IMR-90 (cell line): Measurements from ENCODE around the gene PRRT2. TPM values are rescaled to one million over a fixed set of nuclear protein-coding genes. Genes with fewer than 3 reads are reported as not detected.
"Not testable (repeated sequence)": the region's sequence is repeated elsewhere in the genome, so short reads cannot be mapped to it uniquely, and the experiment has no call there.

Experiments used
- ATAC-seq: fragments of 200-7000 bp; cut with Tn5 transposase; 2 replicates; pipeline ENCODE4 v1.9.1; 2020; ENCODE audit warnings: low read depth, mild to moderate bottlenecking, moderate library complexity
- BruUV-seq: library from RNA; stranded (reverse); fragments of 400-500 nt; replicated peaks from 2 replicates; lab custom pipeline; 2021; lab: Mats Ljungman, UMichigan
- CTCF ChIA-PET: fragments of 300-600 bp; formaldehyde crosslinking; extraction: SDS; loops from one replicate; lab custom pipeline; 2021; ENCODE audit warnings: antibody characterized with exemption; lab: Yijun Ruan, JAX
- POLR2A ChIA-PET: fragments of 300-600 bp; sonication (Branson Sonifier 250); formaldehyde crosslinking; loops from one replicate; lab custom pipeline; 2022; ENCODE audit warnings: antibody characterized with exemption; ENCODE audit not compliant: unreplicated experiment; lab: Charles Lee
- DNase-seq: peaks from one replicate; pipeline ENCODE4 v3.0.0; 2013
- H2AFZ ChIP-seq: replicated peaks from 2 replicates; pipeline ENCODE3; 2013; ENCODE audit warnings: low read length, mild to moderate bottlenecking; ENCODE audit not compliant: poor library complexity
- H2AK5ac ChIP-seq: 2 replicates; pipeline ENCODE4 v1.6.1; 2013; ENCODE audit warnings: low read depth, low read length, inconsistent platforms
- H2AK9ac ChIP-seq: replicated peaks from 2 replicates; pipeline ENCODE3; 2013; ENCODE audit warnings: mild to moderate bottlenecking, low read depth, low read length, moderate library complexity; ENCODE audit not compliant: poor library complexity
- H2BK120ac ChIP-seq: 2 replicates; pipeline ENCODE4 v1.6.1; 2013; ENCODE audit warnings: low read depth, low read length, inconsistent platforms
- H2BK15ac ChIP-seq: 3 replicates; pipeline ENCODE4 v1.6.1; 2013; ENCODE audit warnings: low read depth, low read length, inconsistent platforms
- H2BK20ac ChIP-seq: 2 replicates; pipeline ENCODE4 v1.6.1; 2013; ENCODE audit warnings: low read depth, mild to moderate bottlenecking, inconsistent platforms, low read length, moderate library complexity
- H2BK5ac ChIP-seq: 2 replicates; pipeline ENCODE4 v1.6.1; 2013; ENCODE audit warnings: mild to moderate bottlenecking, low read depth, low read length, inconsistent platforms; ENCODE audit not compliant: poor library complexity, severe bottlenecking
- H3K14ac ChIP-seq: replicated peaks from 2 replicates; pipeline ENCODE4 v1.6.1; 2013; ENCODE audit warnings: low read depth, low read length, inconsistent platforms
- H3K18ac ChIP-seq: 2 replicates; pipeline ENCODE4 v1.6.1; 2013; ENCODE audit warnings: low read depth, low read length, control low read depth
- H3K23ac ChIP-seq: 2 replicates; pipeline ENCODE4 v1.6.1; 2013; ENCODE audit warnings: low read depth, low read length, inconsistent platforms
- H3K27ac ChIP-seq: 2 replicates; pipeline ENCODE4 v1.5.1; 2013; ENCODE audit warnings: mild to moderate bottlenecking, control low read depth, low read length; ENCODE audit not compliant: insufficient read depth
- H3K27me3 ChIP-seq: 2 replicates; pipeline ENCODE4 v1.6.1; 2013; ENCODE audit warnings: low read length; ENCODE audit not compliant: control insufficient read depth, insufficient read depth
- H3K36me3 ChIP-seq: 2 replicates; pipeline ENCODE4 v1.6.1; 2013; ENCODE audit warnings: low read length, mixed read lengths; ENCODE audit not compliant: control insufficient read depth, insufficient read depth
- H3K4ac ChIP-seq: 2 replicates; pipeline ENCODE4 v1.6.1; 2013; ENCODE audit warnings: low read depth, low read length, inconsistent platforms
- H3K4me1 ChIP-seq: 2 replicates; pipeline ENCODE4 v1.6.1; 2013; ENCODE audit warnings: low read length, mixed read lengths; ENCODE audit not compliant: control insufficient read depth, insufficient read depth
- H3K4me2 ChIP-seq: 2 replicates; pipeline ENCODE4 v1.6.1; 2013; ENCODE audit warnings: low read depth, mild to moderate bottlenecking, control low read depth, low read length, moderate library complexity
- H3K4me3 ChIP-seq: 2 replicates; pipeline ENCODE4 v1.5.1; 2013; ENCODE audit warnings: low read depth, mild to moderate bottlenecking, control low read depth, low read length, moderate library complexity; ENCODE audit not compliant: insufficient read depth
- H3K56ac ChIP-seq: 2 replicates; pipeline ENCODE4 v1.6.1; 2013; ENCODE audit warnings: low read length, inconsistent platforms; ENCODE audit not compliant: insufficient read depth; ENCODE audit errors: extremely low read depth
- H3K79me1 ChIP-seq, 2 experiments: 2 replicates each; pipeline ENCODE4 v1.6.1; 2013; ENCODE audit warnings: low read length in 2 of 2, inconsistent platforms in 1 of 2, low read depth in 1 of 2
- H3K9ac ChIP-seq: 2 replicates; pipeline ENCODE4 v1.6.1; 2013; ENCODE audit warnings: low read depth, low read length, control low read depth
- H3K9me1 ChIP-seq: 2 replicates; pipeline ENCODE4 v1.6.1; 2013; ENCODE audit warnings: low read length, inconsistent platforms; ENCODE audit not compliant: insufficient read depth
- H3K9me3 ChIP-seq: 2 replicates; pipeline ENCODE4 v1.6.1; 2013; ENCODE audit warnings: low read length; ENCODE audit not compliant: control insufficient read depth, insufficient read depth
- H4K20me1 ChIP-seq: 2 replicates; pipeline ENCODE4 v1.6.1; 2013; ENCODE audit warnings: low read length, inconsistent platforms; ENCODE audit not compliant: insufficient read depth
- H4K5ac ChIP-seq: 2 replicates; pipeline ENCODE4 v1.6.1; 2013; ENCODE audit warnings: mild to moderate bottlenecking, low read depth, low read length, control low read depth
- H4K8ac ChIP-seq, 2 experiments: 2 replicates each; pipeline ENCODE4 v1.6.1; 2013; ENCODE audit warnings: low read depth in 2 of 2, low read length in 2 of 2, control low read depth in 1 of 2, inconsistent platforms in 1 of 2
- H4K91ac ChIP-seq: 2 replicates; pipeline ENCODE4 v1.6.1; 2013; ENCODE audit warnings: low read depth, low read length, inconsistent platforms; ENCODE audit not compliant: insufficient read depth
- WGBS, 2 experiments: methylation state at CpG; one replicate each; pipeline versions ENCODE4 v1.1.5 to v1.1.7; 2013; ENCODE audit warnings: missing lambda C conversion rate in 2 of 2; ENCODE audit not compliant: insufficient read length in 1 of 2; ENCODE audit errors: extremely low coverage in 2 of 2; 5-methylcytosine and 5-hydroxymethylcytosine counted together
- dilution Hi-C: fragments of 300-500 bp; cut with HindIII; formaldehyde crosslinking; loops from one replicate; pipeline ENCODE4 v1.14.3; 2018; ENCODE audit warnings: low sequenced_read_pairs; ENCODE audit not compliant: unreplicated experiment
- in situ Hi-C: fragments of 300-500 bp; cut with MboI; formaldehyde crosslinking; loops from 3 replicates; pipeline ENCODE4 v1.14.3; 2019; ENCODE audit warnings: low sequenced_read_pairs, inconsistent platforms, mixed read lengths
- intact Hi-C: fragments of 100-400 bp; cut with micrococcal nuclease; formaldehyde crosslinking; loops from 2 replicates; pipeline ENCODE4 v1.10.0; 2022
- polyA plus RNA-seq, 3 experiments: library from polyadenylated mRNA; depleted of rRNA; stranded (reverse); fragments of >200 nt; gene quantifications; 2 replicates each; pipeline ENCODE4 v1.2.3, GENCODE V29; 2012; ENCODE audit warnings: low replicate concordance in 1 of 3
- total RNA-seq: library from RNA; depleted of rRNA; stranded (reverse); fragments of >200 nt; gene quantifications from 2 replicates; pipeline ENCODE4 v1.2.3, GENCODE V29; 2012

Gene PRRT2
- total and polyA plus RNA-seq, 2 of the 4 experiments (the other 2 are of a cell fraction) = 0.90 to 10.5 TPM

DNA sequence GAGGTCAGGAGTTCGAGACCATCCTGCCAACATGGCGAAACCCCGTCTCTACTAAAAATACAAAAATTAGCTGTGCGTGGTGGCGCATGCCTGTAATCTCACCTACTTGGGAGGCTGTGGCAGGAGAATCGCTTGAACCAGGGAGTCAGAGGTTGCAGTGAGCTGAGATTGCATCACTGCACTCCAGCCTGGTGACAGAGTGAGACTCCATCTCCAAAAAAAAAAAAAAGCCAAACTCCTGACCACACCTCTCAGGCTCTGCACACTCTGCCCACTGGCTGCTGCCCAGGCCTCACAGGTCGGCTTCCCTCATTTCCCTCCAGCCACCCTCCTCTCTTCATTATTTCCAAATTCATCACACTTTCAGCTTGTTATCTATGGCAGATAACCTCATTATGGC lies 39.7 kb upstream of the PRRT2 start:
- H2BK15ac ChIP-seq, H3K9ac ChIP-seq, H2BK20ac ChIP-seq, in situ Hi-C loops, H2BK5ac ChIP-seq, H4K5ac ChIP-seq, H4K91ac ChIP-seq, dilution Hi-C loops, H4K8ac ChIP-seq, intact Hi-C loops, H3K14ac ChIP-seq, BruUV-seq, H2AK5ac ChIP-seq, H3K27ac ChIP-seq, H3K9me3 ChIP-seq, H3K4me2 ChIP-seq, H2AK9ac ChIP-seq, H3K4me1 ChIP-seq, H3K23ac ChIP-seq, H2AFZ ChIP-seq, ATAC-seq, H3K4me3 ChIP-seq, H3K79me1 ChIP-seq, H3K56ac ChIP-seq, H3K18ac ChIP-seq, H3K27me3 ChIP-seq, H4K20me1 ChIP-seq, H3K36me3 ChIP-seq, H3K4ac ChIP-seq, H2BK120ac ChIP-seq, H3K9me1 ChIP-seq, DNase-seq, CTCF ChIA-PET: not testable (repeated sequence)
- POLR2A ChIA-PET = interaction anchor here (0.7 kb wide), 1 partner anchor 24 kb away, joined by 6 read pairs; no protein-coding TSS in a partner anchor
- WGBS, 2 experiments = 59% methylated on average over 3 of the region's 7 CpGs; no CpG with 5 or more reads in 1 of the 2 experiments
